ENCODE results near the gene OTULIN.
A peak's percentile ranks its signal among the peaks of the same experiment; 100 is the strongest.

The OTULIN gene

DNA sequence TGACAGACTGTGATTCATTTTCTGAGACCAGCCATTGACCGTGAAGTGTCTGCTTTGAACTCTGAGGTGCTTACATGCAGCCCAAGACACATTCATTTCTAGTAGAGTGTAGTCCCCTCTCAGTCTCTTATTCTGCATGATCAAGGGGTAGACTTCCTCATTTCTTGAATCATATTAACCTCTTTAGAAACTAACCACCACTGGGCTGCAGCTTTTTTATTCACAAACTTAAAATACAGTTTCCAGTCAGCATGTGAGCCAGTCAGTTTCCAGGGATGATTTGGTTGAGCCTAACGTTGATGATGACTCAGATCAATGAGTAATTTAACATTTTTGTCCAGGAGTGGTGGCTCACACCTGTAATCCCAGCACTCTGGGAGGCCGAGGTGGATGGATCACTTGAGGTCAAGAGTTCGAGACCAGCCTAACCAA, 59.2 kb downstream of the OTULIN start:
- DNase-seq = peak; percentile 52

DNA sequence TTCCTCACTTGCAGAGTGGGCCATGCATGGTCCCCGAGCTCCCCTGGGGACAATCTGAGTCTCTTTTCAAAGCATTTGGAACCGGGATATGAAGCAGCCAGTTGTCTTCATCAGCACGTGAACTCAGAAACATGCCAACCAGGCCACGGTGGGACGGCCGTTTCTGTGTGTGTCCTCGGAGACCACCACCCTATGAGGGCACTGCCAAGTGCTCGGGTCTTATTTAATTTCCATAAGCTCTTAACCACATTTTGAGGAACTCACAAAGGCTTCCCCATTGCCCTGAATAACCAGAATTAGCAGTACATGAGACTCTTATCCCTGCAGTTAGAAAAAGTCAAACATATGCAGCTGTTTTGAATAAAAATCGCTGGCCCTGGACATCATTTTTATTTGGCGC, 60.1 kb downstream of the OTULIN start:
- no peak for DNase-seq

DNA sequence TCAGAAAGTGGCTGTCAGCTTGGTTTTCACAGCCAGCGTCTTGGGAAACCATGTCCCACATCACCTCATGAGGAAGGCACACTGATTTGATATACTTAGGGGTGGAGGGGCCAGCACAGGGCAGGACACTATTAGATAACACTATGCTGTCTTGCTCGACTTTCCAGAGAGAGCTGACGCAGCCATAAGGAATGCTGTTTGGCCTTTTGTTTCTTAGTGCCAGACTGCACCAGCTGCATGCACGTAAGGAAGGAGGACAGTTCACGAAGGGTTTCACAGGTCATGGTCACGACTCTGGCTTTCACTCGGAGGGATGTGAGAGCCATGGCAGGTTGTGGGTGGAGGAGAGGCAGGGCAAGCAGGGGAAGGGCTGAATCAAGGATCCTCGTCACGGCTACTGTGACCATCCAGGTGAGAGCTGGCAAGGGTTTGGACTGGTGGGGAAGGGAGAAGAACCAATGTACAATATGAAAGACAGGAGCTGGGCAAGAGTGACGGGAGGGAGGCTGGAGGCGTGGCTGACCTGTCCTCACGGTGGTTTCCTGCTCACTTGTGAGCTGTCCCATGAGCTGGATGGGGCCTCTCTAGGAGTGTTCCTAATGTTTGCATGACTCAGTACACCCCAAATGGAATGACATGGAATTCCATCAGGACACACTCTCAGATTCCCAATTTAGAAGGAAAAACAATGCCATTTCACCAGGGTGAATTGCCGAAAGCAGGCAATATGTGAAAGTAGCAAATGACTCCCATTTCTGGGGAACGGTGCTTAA, 61.7 kb downstream of the OTULIN start:
- no peak for DNase-seq

DNA sequence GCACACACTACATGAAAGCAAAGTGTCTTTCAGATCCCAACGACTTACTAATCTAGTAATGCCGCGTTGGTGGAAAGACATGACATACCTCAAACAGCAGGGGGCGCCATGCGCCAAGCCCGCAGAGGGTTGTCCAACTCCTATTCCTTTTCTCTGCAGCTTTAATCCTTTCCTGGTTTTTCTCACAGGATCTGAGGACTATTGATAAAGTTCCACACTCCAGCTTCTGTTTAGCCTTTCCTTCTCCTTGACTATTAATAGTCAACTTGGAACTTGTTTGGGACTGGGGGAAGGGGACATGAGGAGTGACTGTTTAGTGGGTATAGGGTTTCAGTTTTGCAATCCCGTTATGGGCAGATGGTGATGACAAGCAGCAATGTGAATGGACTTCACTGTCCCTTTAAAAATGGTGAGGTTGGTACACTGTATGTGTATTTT, 62.9 kb downstream of the OTULIN start:
- DNase-seq = peak; percentile 83

DNA sequence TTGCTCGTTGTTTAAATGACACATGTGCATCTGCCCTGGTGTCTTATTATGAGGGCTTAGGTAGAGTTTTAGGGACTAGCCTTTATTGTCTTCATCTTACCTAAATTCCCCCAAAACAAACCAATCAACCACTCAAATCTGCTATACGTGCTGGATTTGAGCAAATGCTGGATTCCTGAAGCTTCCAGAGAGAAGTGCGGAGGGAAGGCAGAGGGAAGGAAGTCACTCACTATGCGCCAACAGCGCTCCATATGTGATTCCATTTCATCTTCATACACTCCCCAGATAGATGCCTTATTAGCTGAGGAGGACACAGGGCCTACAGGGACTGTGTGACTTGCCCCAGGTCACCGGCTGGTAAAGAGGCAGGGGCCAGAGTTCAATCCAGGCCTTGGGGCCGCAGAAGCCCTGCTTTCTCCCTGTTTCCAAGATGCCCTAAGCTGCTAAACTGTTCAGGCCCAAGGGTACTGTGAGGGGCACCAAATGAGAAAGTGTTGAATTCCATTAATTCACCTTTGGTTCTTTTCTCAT, 63.5 kb downstream of the OTULIN start:
- no peak for DNase-seq

DNA sequence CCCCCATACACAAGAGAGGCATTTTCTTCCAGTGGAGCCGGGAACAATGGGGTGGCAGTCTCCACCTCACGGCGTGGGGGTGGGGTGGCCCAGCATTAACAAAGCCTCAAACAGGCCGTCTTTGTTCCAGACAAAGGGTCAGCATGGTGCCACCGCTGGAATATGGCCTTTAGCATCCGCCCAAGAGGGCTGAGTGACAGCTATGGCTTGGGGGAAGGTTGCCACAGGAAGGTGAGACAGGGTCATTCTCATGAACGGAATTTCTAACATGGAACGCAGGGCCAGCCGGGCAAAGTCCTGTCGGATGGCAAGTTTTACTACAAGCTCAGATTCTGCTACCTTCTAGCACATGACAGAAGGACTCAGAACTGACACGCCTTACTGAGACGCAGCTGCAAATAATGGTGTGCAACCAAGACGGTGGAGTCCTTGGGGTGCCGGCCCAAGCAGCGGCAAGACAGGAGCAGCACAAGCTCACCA, 64.0 kb downstream of the OTULIN start:
- no peak for DNase-seq

DNA sequence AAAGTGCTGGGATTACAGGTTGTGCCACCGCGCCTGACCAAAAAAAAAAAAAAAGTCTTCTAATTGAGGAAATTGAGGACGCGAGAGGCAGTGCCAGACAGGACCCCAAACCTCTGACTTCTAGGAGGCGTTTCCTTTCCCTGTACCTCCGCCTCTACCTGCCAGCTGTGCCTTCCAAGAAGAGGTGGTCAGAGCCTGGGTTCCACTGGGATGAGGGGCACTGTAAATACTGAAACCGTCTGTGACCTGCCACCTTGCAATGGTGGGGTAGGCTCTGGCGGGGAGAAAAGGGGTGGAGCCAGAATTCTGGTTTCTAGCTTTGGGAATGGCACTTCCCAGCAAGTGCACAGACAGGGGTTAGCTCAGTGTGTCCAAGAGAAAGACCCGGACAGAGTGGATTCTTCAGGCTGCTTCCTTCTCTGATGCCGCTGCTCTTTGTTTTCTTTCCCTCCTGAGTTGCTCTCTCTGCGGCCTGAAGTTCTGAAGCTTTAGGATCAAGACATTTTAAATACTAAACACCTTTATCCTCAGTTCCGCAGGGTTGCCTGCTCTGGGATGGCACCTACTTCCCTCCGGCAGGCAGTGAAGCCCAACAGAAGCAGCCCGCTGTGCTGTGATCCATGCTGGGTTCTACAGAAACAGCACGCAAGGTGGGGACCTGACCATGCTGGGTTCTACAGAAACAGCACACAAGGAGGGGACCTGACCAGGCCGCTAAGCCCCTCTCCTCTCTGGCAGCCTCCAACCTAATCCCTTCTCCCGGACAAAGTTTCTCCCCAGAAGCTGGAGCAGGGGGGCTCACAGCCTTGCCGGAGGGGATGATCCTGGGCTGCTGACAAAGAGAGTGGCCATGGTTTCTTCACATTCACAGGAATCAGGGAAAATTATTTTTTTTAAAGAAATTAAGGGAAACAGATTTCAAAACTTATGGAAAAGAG, 65.2 kb downstream of the OTULIN start:
- DNase-seq = no peak

DNA sequence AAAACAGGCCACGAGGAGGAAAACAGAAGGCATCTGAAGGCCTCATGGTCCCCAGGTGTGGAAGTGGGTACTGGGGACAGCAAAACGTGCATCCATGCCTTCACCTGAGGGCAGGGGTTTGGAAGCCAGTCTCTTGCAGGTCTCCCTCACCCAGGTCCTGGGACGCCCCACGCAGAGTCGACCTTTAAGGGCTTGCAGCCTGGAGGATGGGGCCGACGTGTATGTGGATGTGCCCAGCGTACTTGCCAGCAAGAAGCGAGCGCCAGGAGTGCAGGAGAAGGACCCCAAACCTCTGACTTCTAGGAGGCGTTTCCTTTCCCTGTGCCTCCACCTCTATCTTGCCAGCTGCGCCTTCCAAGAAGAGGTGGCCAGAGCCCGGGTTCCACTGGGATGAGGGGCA, 65.9 kb downstream of the OTULIN start:
- no peak for DNase-seq

DNA sequence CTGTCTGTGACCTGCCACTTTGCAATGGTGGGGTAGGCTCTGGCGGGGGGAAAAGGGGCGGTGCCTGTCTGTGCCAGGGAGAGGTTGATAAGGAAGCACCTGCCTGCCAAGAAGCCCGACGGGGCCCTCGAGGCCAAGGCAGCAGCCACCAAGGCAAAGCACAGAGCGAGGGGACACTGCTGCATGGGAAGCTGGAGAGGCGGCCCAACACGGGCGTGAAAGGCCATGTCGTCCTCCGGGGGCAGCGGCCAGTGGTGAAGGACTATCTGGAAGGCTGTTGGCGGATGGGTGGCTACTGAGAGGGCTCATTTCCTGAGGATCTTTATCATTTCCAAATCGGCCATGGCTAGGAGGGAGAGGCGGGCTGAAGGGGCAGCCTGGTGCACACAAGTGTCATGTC, 66.4 kb downstream of the OTULIN start:
- DNase-seq = no peak

DNA sequence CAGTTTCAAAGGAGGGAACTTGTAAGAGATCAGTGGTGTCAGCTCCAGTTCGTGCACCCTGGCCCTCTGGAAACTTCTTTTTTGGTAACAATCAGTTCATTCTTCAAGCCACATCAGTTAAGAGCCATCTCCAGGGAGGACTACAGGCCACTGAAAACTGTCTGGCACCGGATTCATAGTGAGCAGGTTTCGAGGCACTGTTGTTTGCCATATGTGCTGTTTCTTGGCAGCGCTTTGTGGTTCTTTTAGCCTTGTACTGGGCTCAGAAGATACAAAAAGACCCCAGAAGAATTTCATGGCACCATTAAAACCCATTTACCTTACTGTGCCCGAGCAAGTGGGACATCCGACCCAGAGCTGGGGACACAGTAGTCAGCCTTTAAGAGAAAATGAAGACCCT, 68.5 kb downstream of the OTULIN start:
- no peak for DNase-seq

DNA sequence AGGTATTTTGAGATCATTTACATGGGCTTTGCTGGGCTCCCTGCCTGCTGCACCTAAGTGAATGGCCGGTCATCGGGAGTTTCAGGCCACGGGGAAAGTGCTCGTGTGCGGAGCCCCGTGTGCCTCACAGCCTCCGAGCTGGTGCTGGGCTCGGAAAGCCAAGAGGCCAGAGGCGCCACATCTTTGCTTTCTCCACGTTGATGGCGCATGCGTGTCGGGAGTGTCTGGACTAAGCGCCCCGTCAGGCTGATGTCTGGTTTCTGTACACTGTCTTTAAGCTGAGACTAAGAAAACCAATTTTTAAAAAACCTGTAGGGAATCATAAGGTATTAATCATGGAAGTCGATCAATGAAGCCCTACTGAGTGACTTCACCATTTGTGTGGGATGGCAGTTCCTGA, 69.1 kb downstream of the OTULIN start:
- no peak for DNase-seq

DNA sequence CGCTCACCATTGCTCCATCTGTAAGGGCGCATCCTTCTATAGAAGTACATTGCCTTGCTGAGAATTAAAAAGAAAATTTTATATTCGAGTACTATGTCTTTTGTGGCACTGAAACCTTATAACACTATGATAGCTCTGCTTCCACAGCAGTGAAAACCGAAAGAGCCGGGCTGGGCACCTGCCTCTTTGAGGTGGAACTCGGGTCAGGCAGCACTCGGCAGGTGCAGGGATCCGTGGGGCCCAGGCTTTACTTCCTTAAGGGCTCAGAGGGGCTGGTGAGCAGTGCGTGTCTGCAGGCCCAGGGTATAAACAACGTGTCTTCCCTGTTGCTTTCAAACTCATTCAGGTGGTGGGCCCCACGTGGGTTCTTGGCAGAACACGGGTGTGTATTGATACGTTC, 69.9 kb downstream of the OTULIN start:
- DNase-seq = no peak

DNA sequence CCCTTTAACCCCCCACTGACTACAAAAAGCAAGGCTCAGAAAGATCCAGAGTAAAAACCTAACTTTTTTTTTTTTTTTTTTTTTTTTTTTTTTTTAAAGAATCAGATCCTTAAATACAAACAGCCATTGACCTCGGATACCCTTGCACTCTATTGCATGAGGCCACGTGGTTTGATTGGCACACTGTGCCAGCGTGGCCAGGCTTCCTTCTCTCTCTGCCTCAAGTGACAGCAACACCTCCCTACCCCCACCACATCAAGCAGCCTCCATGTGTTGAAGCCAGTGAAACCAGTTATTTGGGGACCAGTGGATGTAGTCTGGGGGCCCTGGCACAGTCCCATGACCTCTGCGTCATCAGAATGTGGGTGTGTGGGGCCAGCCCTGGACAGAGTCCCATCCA, 71.4 kb downstream of the OTULIN start:
- DNase-seq = no peak

DNA sequence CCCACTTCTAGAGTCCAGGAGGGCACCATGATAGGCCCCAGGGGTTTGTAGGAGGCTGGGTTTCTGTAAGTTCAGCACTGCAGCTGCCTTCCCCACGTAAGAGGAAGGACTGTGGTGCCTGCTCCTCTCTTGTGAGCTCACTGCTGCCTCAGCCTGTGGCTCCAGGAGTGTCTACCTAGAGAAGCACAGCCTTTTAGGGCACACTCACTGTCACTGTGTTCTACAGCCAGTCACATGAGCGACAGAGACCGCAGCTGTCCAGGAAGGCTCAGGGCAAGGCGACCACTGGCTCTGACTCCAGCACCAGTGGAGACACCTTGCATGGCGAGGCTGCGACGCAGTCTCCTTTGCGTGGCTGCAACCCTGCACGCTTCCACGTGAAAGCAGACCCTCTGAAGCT, 72.8 kb downstream of the OTULIN start:
- DNase-seq = no peak

DNA sequence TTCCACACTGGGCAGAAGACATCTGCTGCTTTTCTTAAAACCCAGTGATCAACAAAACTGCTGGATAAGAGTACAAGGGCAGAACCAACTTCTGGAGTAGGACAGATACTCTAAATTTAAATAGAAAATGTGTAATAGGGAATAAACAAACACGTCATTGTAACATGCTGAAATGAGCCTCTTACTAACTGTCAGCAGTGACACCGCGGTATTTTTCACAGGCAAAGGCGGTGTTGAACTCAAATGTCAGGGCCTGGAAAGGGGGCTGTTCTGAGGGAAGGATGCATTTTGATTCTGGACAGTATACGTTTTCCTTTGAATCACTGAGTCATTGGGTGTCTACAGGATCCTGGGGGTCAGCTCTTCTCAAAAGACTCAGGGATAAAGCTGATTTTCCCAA, 73.5 kb downstream of the OTULIN start:
- DNase-seq = no peak

DNA sequence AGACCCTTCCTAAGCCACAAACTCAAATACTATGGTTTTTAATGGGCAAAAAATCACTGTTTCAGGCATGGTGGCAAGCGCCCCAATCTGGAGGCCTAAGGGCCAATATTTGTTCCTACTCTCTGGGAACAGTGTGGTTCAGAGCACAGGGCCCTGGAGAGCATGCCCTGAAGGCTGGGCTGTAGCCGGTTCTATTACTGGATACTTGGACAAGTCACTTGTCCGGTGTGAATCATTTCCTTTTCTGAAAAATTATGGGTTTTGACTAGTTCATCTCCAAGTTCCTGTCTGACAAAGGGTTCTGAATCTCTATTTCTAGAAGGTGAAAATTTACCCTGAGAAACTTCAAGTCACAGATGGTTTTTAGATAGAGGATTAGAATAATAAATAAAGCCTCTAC, 75.0 kb downstream of the OTULIN start:
- no peak for DNase-seq

DNA sequence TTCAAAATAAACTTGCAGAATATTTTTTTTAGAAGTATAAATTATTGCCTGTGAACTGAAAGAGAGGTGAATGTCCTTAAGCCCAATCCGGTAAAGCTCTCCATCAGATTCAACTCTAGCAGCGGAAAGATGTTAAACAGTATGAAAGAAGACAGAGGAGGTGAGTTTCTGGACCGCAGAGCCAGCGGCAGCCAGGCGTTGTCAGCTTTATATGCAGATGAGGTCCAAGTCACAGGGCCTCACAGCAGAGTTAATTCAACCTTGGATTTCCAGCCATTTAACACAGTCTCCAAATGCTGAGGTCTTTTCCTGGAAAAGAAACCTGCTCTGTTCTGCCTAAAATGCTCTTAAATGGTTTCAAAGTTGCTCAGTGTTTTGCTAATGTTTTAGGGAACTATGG, 75.5 kb downstream of the OTULIN start:
- no peak for DNase-seq

DNA sequence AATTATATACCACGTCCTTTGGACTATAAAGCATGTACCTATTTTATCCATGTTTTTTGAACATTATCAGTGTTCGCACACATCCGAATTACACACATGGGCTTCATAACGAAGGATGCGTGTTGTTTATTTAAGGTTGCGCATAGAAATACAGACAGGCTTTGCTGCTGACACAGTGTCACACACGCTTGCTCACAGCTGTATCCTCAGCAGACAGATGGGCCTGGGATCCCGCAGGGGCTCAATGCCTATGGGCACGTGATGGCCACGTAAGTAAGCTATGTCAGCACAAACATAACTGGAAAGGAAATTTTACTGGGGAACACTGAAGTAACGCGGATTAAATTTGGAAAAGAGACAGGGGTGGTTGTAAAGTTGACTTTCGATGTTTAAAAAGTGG, 76.6 kb downstream of the OTULIN start:
- DNase-seq = no peak

DNA sequence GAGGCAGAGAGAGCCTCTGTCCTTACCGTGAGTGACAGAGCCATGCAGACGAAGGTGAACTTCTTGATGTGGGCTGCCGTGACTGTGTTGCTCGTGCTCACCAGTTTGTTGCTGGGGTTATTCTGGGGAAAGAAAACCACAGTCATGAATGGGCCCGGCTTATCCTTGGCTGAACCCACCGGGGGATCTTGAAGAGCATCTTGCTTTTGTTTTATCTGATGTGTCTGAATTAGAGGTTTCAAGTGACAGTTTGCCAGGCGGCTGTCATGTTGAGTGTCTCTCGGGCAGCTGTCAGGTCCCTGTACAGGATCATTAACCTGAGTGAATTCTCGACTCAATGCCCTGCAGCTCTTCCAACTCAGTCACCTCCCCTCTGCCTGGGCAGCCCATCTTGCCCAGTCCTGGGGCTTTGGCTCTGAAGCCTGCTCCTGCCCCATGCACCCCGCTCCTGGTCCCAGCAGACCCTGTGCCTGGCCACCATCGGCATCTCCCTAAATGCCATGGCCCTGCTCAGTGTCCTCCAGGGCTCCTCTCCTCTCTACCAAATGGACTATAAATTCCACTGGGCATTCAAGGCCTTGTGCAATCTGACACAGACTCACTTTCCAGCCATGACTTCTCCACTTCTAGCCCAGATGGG, 77.4 kb downstream of the OTULIN start:
- DNase-seq = no peak

DNA sequence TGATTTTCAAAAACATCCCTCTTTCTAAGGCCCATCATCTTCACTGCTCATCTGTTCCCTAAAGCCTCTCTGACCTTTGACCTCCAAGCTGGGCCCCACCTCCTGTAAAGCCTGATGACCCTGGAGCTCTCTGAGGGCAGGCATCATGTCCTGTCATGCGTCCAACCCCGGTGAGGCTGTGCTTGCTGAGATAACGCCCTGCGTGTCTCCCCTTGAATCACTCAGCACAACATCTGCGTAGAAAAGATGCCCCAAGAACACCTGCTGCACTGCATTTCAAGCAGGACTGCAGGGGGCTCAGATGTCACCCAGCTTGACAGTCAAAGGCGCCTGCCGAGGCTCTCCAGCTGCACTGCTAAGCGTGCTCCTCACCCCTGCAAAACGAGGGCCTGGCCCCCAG, 78.0 kb downstream of the OTULIN start:
- no peak for DNase-seq

DNA sequence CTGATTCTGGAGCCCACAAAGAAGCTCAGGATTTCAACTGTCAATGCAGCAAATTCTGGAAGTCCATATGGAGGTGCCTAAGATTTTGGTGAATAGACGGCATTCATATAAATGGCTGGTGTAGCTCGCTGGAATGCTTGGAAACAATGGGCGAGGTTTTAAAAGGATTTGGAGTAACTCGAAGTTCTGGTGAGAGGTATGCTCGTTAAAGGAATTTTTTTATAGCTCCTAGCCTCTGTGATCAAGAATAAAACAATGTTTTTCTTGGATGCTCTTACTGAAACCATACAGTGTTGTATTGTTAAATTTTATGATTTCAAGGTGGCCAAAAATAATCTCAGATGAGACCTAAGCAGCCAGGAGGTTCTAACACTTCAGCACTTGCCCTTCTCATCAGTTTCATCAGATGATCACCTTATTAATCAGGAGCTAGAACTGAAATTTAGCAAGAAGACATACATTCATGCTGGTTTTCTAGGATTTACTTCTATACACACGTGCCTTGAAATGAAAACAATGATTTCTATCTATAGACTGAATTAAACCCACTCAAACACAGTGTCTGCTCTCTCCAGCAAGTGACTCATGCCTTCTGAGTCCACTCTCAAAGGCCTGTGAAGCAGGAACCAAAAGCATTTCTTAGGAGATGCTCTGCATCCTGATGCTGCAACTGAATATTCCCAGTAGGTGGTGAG, 79.2 kb downstream of the OTULIN start:
- no peak for DNase-seq

All from stimulated activated CD8-positive, alpha-beta memory T cell treated with anti-CD3 and anti-CD28 coated beads, Interleukin-4, amount 100 ng/mL, for 48 hours (primary cell).